HEK293 (cell line): ENCODE measurements around the gene DCK.
"Not testable (repeated sequence)": the region's sequence is repeated elsewhere in the genome, so short reads cannot be mapped to it uniquely, and the experiment has no call there.

Experiments used
- SP2 ChIP-seq: fragments of 450-650 bp; formaldehyde crosslinking; IDR thresholded peaks from 2 replicates; pipeline ENCODE4 v1.5.1; 2016; ENCODE audit warnings: missing biosample characterization, missing genetic modification characterization
- ZNF19 ChIP-seq: fragments of 450-650 bp; formaldehyde crosslinking; IDR thresholded peaks from 2 replicates; pipeline ENCODE4; 2016; ENCODE audit warnings: missing biosample characterization, missing genetic modification characterization, low read depth
- ZNF248 ChIP-seq: fragments of 450-650 bp; formaldehyde crosslinking; IDR thresholded peaks from 2 replicates; pipeline ENCODE4 v1.5.1; 2017; ENCODE audit warnings: missing biosample characterization, missing genetic modification characterization
- ZNF510 ChIP-seq: fragments of 450-650 bp; formaldehyde crosslinking; IDR thresholded peaks from 2 replicates; pipeline ENCODE4 v1.5.1; 2018; ENCODE audit warnings: mild to moderate bottlenecking, missing genetic modification characterization, missing biosample characterization; ENCODE audit not compliant: insufficient replicate concordance
- ZNF596 ChIP-seq: fragments of 450-650 bp; IDR thresholded peaks from 2 replicates; pipeline ENCODE4 v1.5.0; 2018; ENCODE audit warnings: missing biosample characterization, mild to moderate bottlenecking, missing genetic modification characterization, moderate library complexity
- TF ChIP-seq, protein P1 (sequence below): fragments of 450-650 bp; formaldehyde crosslinking; IDR thresholded peaks from 2 replicates; pipeline ENCODE4 v1.5.1; 2016; ENCODE audit warnings: missing biosample characterization, missing genetic modification characterization
- TF ChIP-seq, protein P2 (sequence below): fragments of 450-650 bp; formaldehyde crosslinking; IDR thresholded peaks from 2 replicates; pipeline ENCODE4 v1.5.1; 2017; ENCODE audit warnings: missing biosample characterization, missing genetic modification characterization
- TF ChIP-seq, protein P3 (sequence below): fragments of 450-650 bp; formaldehyde crosslinking; optimal IDR thresholded peaks from 2 replicates; pipeline ENCODE3; 2016; ENCODE audit warnings: missing biosample characterization, mild to moderate bottlenecking, missing genetic modification characterization

- TF ChIP-seq, protein P1, sequence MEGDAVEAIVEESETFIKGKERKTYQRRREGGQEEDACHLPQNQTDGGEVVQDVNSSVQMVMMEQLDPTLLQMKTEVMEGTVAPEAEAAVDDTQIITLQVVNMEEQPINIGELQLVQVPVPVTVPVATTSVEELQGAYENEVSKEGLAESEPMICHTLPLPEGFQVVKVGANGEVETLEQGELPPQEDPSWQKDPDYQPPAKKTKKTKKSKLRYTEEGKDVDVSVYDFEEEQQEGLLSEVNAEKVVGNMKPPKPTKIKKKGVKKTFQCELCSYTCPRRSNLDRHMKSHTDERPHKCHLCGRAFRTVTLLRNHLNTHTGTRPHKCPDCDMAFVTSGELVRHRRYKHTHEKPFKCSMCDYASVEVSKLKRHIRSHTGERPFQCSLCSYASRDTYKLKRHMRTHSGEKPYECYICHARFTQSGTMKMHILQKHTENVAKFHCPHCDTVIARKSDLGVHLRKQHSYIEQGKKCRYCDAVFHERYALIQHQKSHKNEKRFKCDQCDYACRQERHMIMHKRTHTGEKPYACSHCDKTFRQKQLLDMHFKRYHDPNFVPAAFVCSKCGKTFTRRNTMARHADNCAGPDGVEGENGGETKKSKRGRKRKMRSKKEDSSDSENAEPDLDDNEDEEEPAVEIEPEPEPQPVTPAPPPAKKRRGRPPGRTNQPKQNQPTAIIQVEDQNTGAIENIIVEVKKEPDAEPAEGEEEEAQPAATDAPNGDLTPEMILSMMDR (tag by site-specific recombination), result not testable (repeated sequence)
- not testable (repeated sequence) for TF ChIP-seq ZNF248 (tag by site-specific recombination); SP2 (tag by site-specific recombination); ZNF596 (tag by site-specific recombination); ZNF510 (tag by site-specific recombination); ZNF19
- TF ChIP-seq, protein P2, sequence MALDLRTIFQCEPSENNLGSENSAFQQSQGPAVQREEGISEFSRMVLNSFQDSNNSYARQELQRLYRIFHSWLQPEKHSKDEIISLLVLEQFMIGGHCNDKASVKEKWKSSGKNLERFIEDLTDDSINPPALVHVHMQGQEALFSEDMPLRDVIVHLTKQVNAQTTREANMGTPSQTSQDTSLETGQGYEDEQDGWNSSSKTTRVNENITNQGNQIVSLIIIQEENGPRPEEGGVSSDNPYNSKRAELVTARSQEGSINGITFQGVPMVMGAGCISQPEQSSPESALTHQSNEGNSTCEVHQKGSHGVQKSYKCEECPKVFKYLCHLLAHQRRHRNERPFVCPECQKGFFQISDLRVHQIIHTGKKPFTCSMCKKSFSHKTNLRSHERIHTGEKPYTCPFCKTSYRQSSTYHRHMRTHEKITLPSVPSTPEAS (tag by site-specific recombination), result not testable (repeated sequence)
- TF ChIP-seq, protein P3, sequence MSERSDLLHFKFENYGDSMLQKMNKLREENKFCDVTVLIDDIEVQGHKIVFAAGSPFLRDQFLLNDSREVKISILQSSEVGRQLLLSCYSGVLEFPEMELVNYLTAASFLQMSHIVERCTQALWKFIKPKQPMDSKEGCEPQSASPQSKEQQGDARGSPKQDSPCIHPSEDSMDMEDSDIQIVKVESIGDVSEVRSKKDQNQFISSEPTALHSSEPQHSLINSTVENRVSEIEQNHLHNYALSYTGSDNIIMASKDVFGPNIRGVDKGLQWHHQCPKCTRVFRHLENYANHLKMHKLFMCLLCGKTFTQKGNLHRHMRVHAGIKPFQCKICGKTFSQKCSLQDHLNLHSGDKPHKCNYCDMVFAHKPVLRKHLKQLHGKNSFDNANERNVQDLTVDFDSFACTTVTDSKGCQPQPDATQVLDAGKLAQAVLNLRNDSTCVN, result not testable (repeated sequence)
Observed at GRCh38 chr4:71059573-71059972, 66.1 kb downstream of the DCK start.
